IMR-90 (cell line): ENCODE data around the gene NCBP2. TPM values are rescaled to one million over a fixed set of nuclear protein-coding genes. Genes with fewer than 3 reads are reported as not detected.

Experiments used
- ATAC-seq: fragments of 200-7000 bp; cut with Tn5 transposase; 2 replicates; pipeline ENCODE4 v1.9.1; 2020; ENCODE audit warnings: low read depth, mild to moderate bottlenecking, moderate library complexity
- BruUV-seq: library from RNA; stranded (reverse); fragments of 400-500 nt; replicated peaks from 2 replicates; lab custom pipeline; 2021; lab: Mats Ljungman, UMichigan
- CTCF ChIA-PET: fragments of 300-600 bp; formaldehyde crosslinking; extraction: SDS; loops from one replicate; lab custom pipeline; 2021; ENCODE audit warnings: antibody characterized with exemption; lab: Yijun Ruan, JAX
- POLR2A ChIA-PET: fragments of 300-600 bp; sonication (Branson Sonifier 250); formaldehyde crosslinking; loops from one replicate; lab custom pipeline; 2022; ENCODE audit warnings: antibody characterized with exemption; ENCODE audit not compliant: unreplicated experiment; lab: Charles Lee
- DNase-seq: peaks from one replicate; pipeline ENCODE4 v3.0.0; 2013
- H2AFZ ChIP-seq: replicated peaks from 2 replicates; pipeline ENCODE3; 2013; ENCODE audit warnings: low read length, mild to moderate bottlenecking; ENCODE audit not compliant: poor library complexity
- H2AK5ac ChIP-seq: 2 replicates; pipeline ENCODE4 v1.6.1; 2013; ENCODE audit warnings: low read depth, low read length, inconsistent platforms
- H2AK9ac ChIP-seq: replicated peaks from 2 replicates; pipeline ENCODE3; 2013; ENCODE audit warnings: mild to moderate bottlenecking, low read depth, low read length, moderate library complexity; ENCODE audit not compliant: poor library complexity
- H2BK120ac ChIP-seq: 2 replicates; pipeline ENCODE4 v1.6.1; 2013; ENCODE audit warnings: low read depth, low read length, inconsistent platforms
- H2BK15ac ChIP-seq: 3 replicates; pipeline ENCODE4 v1.6.1; 2013; ENCODE audit warnings: low read depth, low read length, inconsistent platforms
- H2BK20ac ChIP-seq: 2 replicates; pipeline ENCODE4 v1.6.1; 2013; ENCODE audit warnings: low read depth, mild to moderate bottlenecking, inconsistent platforms, low read length, moderate library complexity
- H2BK5ac ChIP-seq: 2 replicates; pipeline ENCODE4 v1.6.1; 2013; ENCODE audit warnings: mild to moderate bottlenecking, low read depth, low read length, inconsistent platforms; ENCODE audit not compliant: poor library complexity, severe bottlenecking
- H3K14ac ChIP-seq: replicated peaks from 2 replicates; pipeline ENCODE4 v1.6.1; 2013; ENCODE audit warnings: low read depth, low read length, inconsistent platforms
- H3K18ac ChIP-seq: 2 replicates; pipeline ENCODE4 v1.6.1; 2013; ENCODE audit warnings: low read depth, low read length, control low read depth
- H3K23ac ChIP-seq: 2 replicates; pipeline ENCODE4 v1.6.1; 2013; ENCODE audit warnings: low read depth, low read length, inconsistent platforms
- H3K27ac ChIP-seq: 2 replicates; pipeline ENCODE4 v1.5.1; 2013; ENCODE audit warnings: mild to moderate bottlenecking, control low read depth, low read length; ENCODE audit not compliant: insufficient read depth
- H3K27me3 ChIP-seq: 2 replicates; pipeline ENCODE4 v1.6.1; 2013; ENCODE audit warnings: low read length; ENCODE audit not compliant: control insufficient read depth, insufficient read depth
- H3K36me3 ChIP-seq: 2 replicates; pipeline ENCODE4 v1.6.1; 2013; ENCODE audit warnings: low read length, mixed read lengths; ENCODE audit not compliant: control insufficient read depth, insufficient read depth
- H3K4ac ChIP-seq: 2 replicates; pipeline ENCODE4 v1.6.1; 2013; ENCODE audit warnings: low read depth, low read length, inconsistent platforms
- H3K4me1 ChIP-seq: 2 replicates; pipeline ENCODE4 v1.6.1; 2013; ENCODE audit warnings: low read length, mixed read lengths; ENCODE audit not compliant: control insufficient read depth, insufficient read depth
- H3K4me2 ChIP-seq: 2 replicates; pipeline ENCODE4 v1.6.1; 2013; ENCODE audit warnings: low read depth, mild to moderate bottlenecking, control low read depth, low read length, moderate library complexity
- H3K4me3 ChIP-seq: 2 replicates; pipeline ENCODE4 v1.5.1; 2013; ENCODE audit warnings: low read depth, mild to moderate bottlenecking, control low read depth, low read length, moderate library complexity; ENCODE audit not compliant: insufficient read depth
- H3K56ac ChIP-seq: 2 replicates; pipeline ENCODE4 v1.6.1; 2013; ENCODE audit warnings: low read length, inconsistent platforms; ENCODE audit not compliant: insufficient read depth; ENCODE audit errors: extremely low read depth
- H3K79me1 ChIP-seq, 2 experiments: 2 replicates each; pipeline ENCODE4 v1.6.1; 2013; ENCODE audit warnings: low read length in 2 of 2, inconsistent platforms in 1 of 2, low read depth in 1 of 2
- H3K9ac ChIP-seq: 2 replicates; pipeline ENCODE4 v1.6.1; 2013; ENCODE audit warnings: low read depth, low read length, control low read depth
- H3K9me1 ChIP-seq: 2 replicates; pipeline ENCODE4 v1.6.1; 2013; ENCODE audit warnings: low read length, inconsistent platforms; ENCODE audit not compliant: insufficient read depth
- H3K9me3 ChIP-seq: 2 replicates; pipeline ENCODE4 v1.6.1; 2013; ENCODE audit warnings: low read length; ENCODE audit not compliant: control insufficient read depth, insufficient read depth
- H4K20me1 ChIP-seq: 2 replicates; pipeline ENCODE4 v1.6.1; 2013; ENCODE audit warnings: low read length, inconsistent platforms; ENCODE audit not compliant: insufficient read depth
- H4K5ac ChIP-seq: 2 replicates; pipeline ENCODE4 v1.6.1; 2013; ENCODE audit warnings: mild to moderate bottlenecking, low read depth, low read length, control low read depth
- H4K8ac ChIP-seq, 2 experiments: 2 replicates each; pipeline ENCODE4 v1.6.1; 2013; ENCODE audit warnings: low read depth in 2 of 2, low read length in 2 of 2, control low read depth in 1 of 2, inconsistent platforms in 1 of 2
- H4K91ac ChIP-seq: 2 replicates; pipeline ENCODE4 v1.6.1; 2013; ENCODE audit warnings: low read depth, low read length, inconsistent platforms; ENCODE audit not compliant: insufficient read depth
- CEBPB ChIP-seq: IDR thresholded peaks from 2 replicates; pipeline ENCODE4 v1.6.1; 2012; ENCODE audit warnings: low read depth, low read length, improper control_type of control experiment
- CHD1 ChIP-seq: IDR thresholded peaks from 2 replicates; pipeline ENCODE4 v1.6.1; 2012; ENCODE audit warnings: low read depth, low read length, improper control_type of control experiment
- CTCF ChIP-seq: conservative IDR thresholded peaks from 2 replicates; pipeline ENCODE4 v1.5.1; 2012; ENCODE audit warnings: mild to moderate bottlenecking, low read depth, low read length, improper control_type of control experiment
- ELK1 ChIP-seq: fragments of 150-350 bp; IDR thresholded peaks from 2 replicates; pipeline ENCODE4 v1.6.1; 2016; ENCODE audit warnings: low read depth, mild to moderate bottlenecking, low read length, moderate library complexity, borderline replicate concordance
- FOS ChIP-seq: fragments of 150-350 bp; IDR thresholded peaks from 2 replicates; pipeline ENCODE4 v1.6.1; 2016; ENCODE audit warnings: low read depth, low read length
- MAFK ChIP-seq: IDR thresholded peaks from 2 replicates; pipeline ENCODE4 v1.6.1; 2012; ENCODE audit warnings: low read depth, low read length, improper control_type of control experiment
- MXI1 ChIP-seq: IDR thresholded peaks from 2 replicates; pipeline ENCODE4 v1.6.1; 2012; ENCODE audit warnings: low read depth, mild to moderate bottlenecking, low read length, moderate library complexity, borderline replicate concordance
- NFE2L2 ChIP-seq: fragments of 150-350 bp; IDR thresholded peaks from 2 replicates; pipeline ENCODE4 v1.6.1; 2016; ENCODE audit warnings: low read depth, mild to moderate bottlenecking, low read length
- POLR2A ChIP-seq: IDR thresholded peaks from 2 replicates; pipeline ENCODE4 v1.6.1; 2012; ENCODE audit warnings: mild to moderate bottlenecking, low read depth, low read length
- RAD21 ChIP-seq: IDR thresholded peaks from 2 replicates; pipeline ENCODE4 v1.6.1; 2012; ENCODE audit warnings: low read length, improper control_type of control experiment
- RCOR1 ChIP-seq: IDR thresholded peaks from 2 replicates; pipeline ENCODE4 v1.6.1; 2012; ENCODE audit warnings: mild to moderate bottlenecking, low read length, improper control_type of control experiment; ENCODE audit not compliant: insufficient replicate concordance
- SMC3 ChIP-seq: fragments of 150-350 bp; IDR thresholded peaks from 2 replicates; pipeline ENCODE4 v1.6.1; 2016; ENCODE audit warnings: low read depth, mild to moderate bottlenecking, antibody characterized with exemption, low read length, moderate library complexity
- USF2 ChIP-seq: fragments of 150-350 bp; IDR thresholded peaks from 2 replicates; pipeline ENCODE4 v1.6.1; 2017; ENCODE audit warnings: mild to moderate bottlenecking, antibody characterized with exemption, low read length, low read depth
- WGBS, 2 experiments: methylation state at CpG; one replicate each; pipeline versions ENCODE4 v1.1.5 to v1.1.7; 2013; ENCODE audit warnings: missing lambda C conversion rate in 2 of 2; ENCODE audit not compliant: insufficient read length in 1 of 2; ENCODE audit errors: extremely low coverage in 2 of 2; 5-methylcytosine and 5-hydroxymethylcytosine counted together
- dilution Hi-C: fragments of 300-500 bp; cut with HindIII; formaldehyde crosslinking; loops from one replicate; pipeline ENCODE4 v1.14.3; 2018; ENCODE audit warnings: low sequenced_read_pairs; ENCODE audit not compliant: unreplicated experiment
- in situ Hi-C: fragments of 300-500 bp; cut with MboI; formaldehyde crosslinking; loops from 3 replicates; pipeline ENCODE4 v1.14.3; 2019; ENCODE audit warnings: low sequenced_read_pairs, inconsistent platforms, mixed read lengths
- intact Hi-C: fragments of 100-400 bp; cut with micrococcal nuclease; formaldehyde crosslinking; loops from 2 replicates; pipeline ENCODE4 v1.10.0; 2022
- polyA plus RNA-seq, 3 experiments: library from polyadenylated mRNA; depleted of rRNA; stranded (reverse); fragments of >200 nt; gene quantifications; 2 replicates each; pipeline ENCODE4 v1.2.3, GENCODE V29; 2012; ENCODE audit warnings: low replicate concordance in 1 of 3
- total RNA-seq: library from RNA; depleted of rRNA; stranded (reverse); fragments of >200 nt; gene quantifications from 2 replicates; pipeline ENCODE4 v1.2.3, GENCODE V29; 2012

NCBP2 gene
- total and polyA plus RNA-seq, 2 of the 4 experiments (the other 2 are of a cell fraction): 42.8 to 73.6 TPM

GRCh38 chr3:196931157-196931556 is 11.2 kb downstream of the NCBP2 start:
- no peak overlapping the region for H3K4me3 ChIP-seq
- H3K4me1 ChIP-seq: no peaks in the 10 kb centered on the region
- no peak overlapping the region for H2AFZ ChIP-seq
- intact Hi-C loops: no loop called here
- H2BK20ac ChIP-seq: no peak overlapping the region
- no peak overlapping the region for H4K5ac ChIP-seq
- no peak overlapping the region for H3K18ac ChIP-seq
- H3K9me3 ChIP-seq: no peaks in the 10 kb centered on the region
- peaks cover 5 to 6% of the 10 kb centered on the region in 2 experiments; a peak in 2 of 4 replicates for H3K79me1 ChIP-seq
- in situ Hi-C loops: no loop called here
- H2BK15ac ChIP-seq: no peak overlapping the region
- ChIA-PET CTCF (no interaction called here), POLR2A (no interaction called here)
- H4K91ac ChIP-seq: no peak overlapping the region
- TF ChIP-seq MXI1 (no peak), RAD21 (no peak), MAFK (no peak), NFE2L2 (no peak), POLR2A (no peak), RCOR1 (no peak), USF2 (no peak), FOS (no peak), CHD1 (no peak), CTCF (no peak), ELK1 (no peak), SMC3 (no peak), CEBPB (no peak)
- H3K4ac ChIP-seq: no peak overlapping the region
- no peak overlapping the region for H3K14ac ChIP-seq
- H3K27ac ChIP-seq: no peak overlapping the region
- ATAC-seq (no peak), DNase-seq (no peak)
- no peak overlapping the region for H2BK5ac ChIP-seq
- dilution Hi-C loops: no loop called here
- no peak overlapping the region for H3K9ac ChIP-seq
- no peaks in the 10 kb centered on the region for H3K27me3 ChIP-seq
- H2AK5ac ChIP-seq: no peak overlapping the region
- no peaks in the 10 kb centered on the region; the same call in 1 of the 2 replicates for H3K9me1 ChIP-seq
- no CpG with 5 or more reads among the region's 4 CpGs for WGBS, 2 experiments
- H3K56ac ChIP-seq: no peak overlapping the region
- H3K23ac ChIP-seq: no peak overlapping the region
- H4K8ac ChIP-seq: no peak overlapping the region
- H3K36me3 ChIP-seq: peaks cover 36% of the 10 kb centered on the region
- no peak overlapping the region for H2BK120ac ChIP-seq
- H4K20me1 ChIP-seq: no peaks in the 10 kb centered on the region
- BruUV-seq: no TSS peak
- H2AK9ac ChIP-seq: no peak overlapping the region
- H3K4me2 ChIP-seq: no peak overlapping the region
